Stimulated activated naive CD8-positive, alpha-beta T cell treated with anti-CD3 and anti-CD28 coated beads, Interleukin-15, amount 100 ng/mL, for 72 hours (primary cell): ENCODE data around the gene SORT1.
"Not testable (repeated sequence)": the region's sequence is repeated elsewhere in the genome, so short reads cannot be mapped to it uniquely, and the experiment has no call there.

Source experiments
- ATAC-seq: fragments of 150-1000 bp; cut with Tn5 transposase; 2 replicates; pipeline ENCODE4 v1.10.0; 2021; ENCODE audit warnings: mild to moderate bottlenecking, moderate library complexity
- DNase-seq, 2 donors: peaks; one replicate each; pipeline ENCODE4 v3.0.0; 2021 to 2022
- H3K27ac Mint-ChIP-seq, 2 donors: one replicate each; pipeline ENCODE4 v1.8.0; 2022; ENCODE audit warnings: mild to moderate bottlenecking in 2 of 2, mixed read lengths in 2 of 2, moderate library complexity in 2 of 2
- H3K27me3 Mint-ChIP-seq: one replicate; pipeline ENCODE4 v1.8.0; 2022; ENCODE audit warnings: mixed read lengths
- H3K4me1 Mint-ChIP-seq: one replicate; pipeline ENCODE4 v1.8.0; 2022; ENCODE audit warnings: mild to moderate bottlenecking, mixed read lengths
- H3K4me3 Mint-ChIP-seq, 2 donors: one replicate each; pipeline ENCODE4 v1.8.0; 2022; ENCODE audit warnings: mild to moderate bottlenecking in 2 of 2, mixed read lengths in 2 of 2, moderate library complexity in 1 of 2
- H3K9me3 Mint-ChIP-seq, 2 donors: one replicate each; pipeline ENCODE4 v1.8.0; 2022; ENCODE audit warnings: mixed read lengths in 2 of 2

Gene SORT1

GRCh38 chr1:109391626-109392025 lies 6.1 kb downstream of the SORT1 start:
- H3K9me3 Mint-ChIP-seq, result no peaks in the 10 kb centered on the region
- peaks cover 54% of the 10 kb centered on the region for H3K27me3 Mint-ChIP-seq
- no peak overlapping the region for H3K4me3 Mint-ChIP-seq
- H3K27ac Mint-ChIP-seq, result no peak overlapping the region
- H3K4me1 Mint-ChIP-seq, result peaks cover 27% of the 10 kb centered on the region
- DNase-seq (no peak), ATAC-seq (no peak)

- no peak overlapping the region for H3K4me3 Mint-ChIP-seq
- DNase-seq (no peak), ATAC-seq (no peak)
- H3K27me3 Mint-ChIP-seq, result peaks cover 49% of the 10 kb centered on the region
- peaks cover 22% of the 10 kb centered on the region for H3K4me1 Mint-ChIP-seq
- H3K27ac Mint-ChIP-seq, result no peak overlapping the region
- no peaks in the 10 kb centered on the region for H3K9me3 Mint-ChIP-seq
These were observed 6.6 kb downstream of the SORT1 start for GRCh38 chr1:109391157-109391556.

- Mint-ChIP-seq H3K27ac (no peak overlapping the region), H3K4me1 (peaks cover 18% of the 10 kb centered on the region), H3K9me3 (no peaks in the 10 kb centered on the region), H3K4me3 (no peak overlapping the region), H3K27me3 (peaks cover 36% of the 10 kb centered on the region)
- DNase-seq (no peak), ATAC-seq (no peak)
These were observed 7.9 kb downstream of the SORT1 start for GRCh38 chr1:109389638-109390341.

- no peak overlapping the region for H3K4me3 Mint-ChIP-seq
- no peak for ATAC-seq
- no peak for DNase-seq
- H3K4me1 Mint-ChIP-seq, result peaks cover 23% of the 10 kb centered on the region
- peak overlapping the region in 1 of 2 donors; percentile 61 for H3K27ac Mint-ChIP-seq
- peaks cover 31% of the 10 kb centered on the region for H3K27me3 Mint-ChIP-seq
- H3K9me3 Mint-ChIP-seq, result no peaks in the 10 kb centered on the region
These were observed 8.7 kb downstream of the SORT1 start for GRCh38 chr1:109388884-109389637.

GRCh38 chr1:109388208-109388711 lies 9.5 kb downstream of the SORT1 start:
- no peaks in the 10 kb centered on the region for H3K9me3 Mint-ChIP-seq
- no peak overlapping the region for H3K27ac Mint-ChIP-seq
- H3K27me3 Mint-ChIP-seq, result peaks cover 29% of the 10 kb centered on the region
- ATAC-seq (no peak), DNase-seq (no peak)
- no peak overlapping the region for H3K4me3 Mint-ChIP-seq
- H3K4me1 Mint-ChIP-seq, result peaks cover 25% of the 10 kb centered on the region

- DNase-seq, result no peak
- ATAC-seq, result no peak
- Mint-ChIP-seq H3K27me3 (peaks cover 20% of the 10 kb centered on the region), H3K9me3 (no peaks in the 10 kb centered on the region), H3K4me1 (peaks cover 16% of the 10 kb centered on the region), H3K4me3 (no peak overlapping the region), H3K27ac (no peak overlapping the region)
These were observed 11.5 kb downstream of the SORT1 start for GRCh38 chr1:109386054-109386717.

GRCh38 chr1:109385417-109385816 lies 12.3 kb downstream of the SORT1 start:
- H3K4me3 Mint-ChIP-seq, result no peak overlapping the region
- H3K27ac Mint-ChIP-seq, result no peak overlapping the region
- no peaks in the 10 kb centered on the region for H3K9me3 Mint-ChIP-seq
- H3K4me1 Mint-ChIP-seq, result peaks cover 16% of the 10 kb centered on the region
- ATAC-seq (no peak), DNase-seq (no peak)
- peaks cover 19% of the 10 kb centered on the region for H3K27me3 Mint-ChIP-seq

GRCh38 chr1:109383854-109384253 lies 13.9 kb downstream of the SORT1 start:
- Mint-ChIP-seq H3K4me1 (peaks cover 7% of the 10 kb centered on the region), H3K4me3 (no peak overlapping the region), H3K27me3 (peaks cover 3% of the 10 kb centered on the region), H3K27ac (no peak overlapping the region), H3K9me3 (no peaks in the 10 kb centered on the region)
- ATAC-seq (no peak), DNase-seq (no peak)

GRCh38 chr1:109383087-109383779 lies 14.5 kb downstream of the SORT1 start:
- H3K9me3 Mint-ChIP-seq, result no peaks in the 10 kb centered on the region
- DNase-seq, result no peak
- H3K27me3 Mint-ChIP-seq, result no peaks in the 10 kb centered on the region
- no peak overlapping the region for H3K27ac Mint-ChIP-seq
- no peak overlapping the region for H3K4me3 Mint-ChIP-seq
- peaks cover 7% of the 10 kb centered on the region for H3K4me1 Mint-ChIP-seq
- ATAC-seq, result no peak

GRCh38 chr1:109381573-109381972 lies 16.1 kb downstream of the SORT1 start:
- Mint-ChIP-seq H3K4me3 (no peak overlapping the region), H3K9me3 (no peaks in the 10 kb centered on the region), H3K27me3 (no peaks in the 10 kb centered on the region), H3K4me1 (peaks cover 7% of the 10 kb centered on the region), H3K27ac (no peak overlapping the region)
- DNase-seq (no peak), ATAC-seq (no peak)

GRCh38 chr1:109379907-109380306 lies 17.8 kb downstream of the SORT1 start:
- H3K27me3 Mint-ChIP-seq, result no peaks in the 10 kb centered on the region
- ATAC-seq (no peak), DNase-seq (no peak)
- no peaks in the 10 kb centered on the region for H3K9me3 Mint-ChIP-seq
- H3K27ac Mint-ChIP-seq, result no peak overlapping the region
- H3K4me3 Mint-ChIP-seq, result no peak overlapping the region
- H3K4me1 Mint-ChIP-seq, result peaks cover 15% of the 10 kb centered on the region

- Mint-ChIP-seq H3K4me1 (peaks cover 14% of the 10 kb centered on the region), H3K4me3 (no peak overlapping the region), H3K27ac (no peak overlapping the region), H3K27me3 (no peaks in the 10 kb centered on the region), H3K9me3 (no peaks in the 10 kb centered on the region)
- ATAC-seq, result no peak
- DNase-seq, result no peak
These were observed 18.3 kb downstream of the SORT1 start for GRCh38 chr1:109379422-109379821.

- Mint-ChIP-seq H3K4me3 (no peak overlapping the region), H3K27ac (no peak overlapping the region), H3K27me3 (no peaks in the 10 kb centered on the region), H3K4me1 (peaks cover 17% of the 10 kb centered on the region), H3K9me3 (no peaks in the 10 kb centered on the region)
- DNase-seq (no peak), ATAC-seq (no peak)
These were observed 20.0 kb downstream of the SORT1 start for GRCh38 chr1:109377698-109378097.

- H3K27ac Mint-ChIP-seq, result not testable (repeated sequence)
These were observed 24.0 kb downstream of the SORT1 start for GRCh38 chr1:109373696-109374095.

GRCh38 chr1:109373126-109373525 lies 24.6 kb downstream of the SORT1 start:
- no peak for DNase-seq
- Mint-ChIP-seq H3K27ac (peak overlapping the region; percentile 48 to 73), H3K27me3 (peaks cover 18% of the 10 kb centered on the region), H3K4me3 (peak overlapping the region in 1 of 2 donors; percentile 23), H3K9me3 (no peaks in the 10 kb centered on the region), H3K4me1 (peaks cover 42% of the 10 kb centered on the region)
- ATAC-seq, result no peak

More at GRCh38 chr1:109373696-109374095, 24.0 kb downstream of the SORT1 start:
- H3K4me1 Mint-ChIP-seq, result peaks cover 41% of the 10 kb centered on the region
- peaks cover 18% of the 10 kb centered on the region for H3K27me3 Mint-ChIP-seq
- not testable (repeated sequence) for H3K4me3 Mint-ChIP-seq, H3K9me3 Mint-ChIP-seq, ATAC-seq, DNase-seq
